ENCODE results near the gene RUSC1.
A peak's percentile ranks its signal among the peaks of the same experiment; 100 is the strongest.
"Not testable (repeated sequence)": the region's sequence is repeated elsewhere in the genome, so short reads cannot be mapped to it uniquely, and the experiment has no call there.

Gene RUSC1

DNA sequence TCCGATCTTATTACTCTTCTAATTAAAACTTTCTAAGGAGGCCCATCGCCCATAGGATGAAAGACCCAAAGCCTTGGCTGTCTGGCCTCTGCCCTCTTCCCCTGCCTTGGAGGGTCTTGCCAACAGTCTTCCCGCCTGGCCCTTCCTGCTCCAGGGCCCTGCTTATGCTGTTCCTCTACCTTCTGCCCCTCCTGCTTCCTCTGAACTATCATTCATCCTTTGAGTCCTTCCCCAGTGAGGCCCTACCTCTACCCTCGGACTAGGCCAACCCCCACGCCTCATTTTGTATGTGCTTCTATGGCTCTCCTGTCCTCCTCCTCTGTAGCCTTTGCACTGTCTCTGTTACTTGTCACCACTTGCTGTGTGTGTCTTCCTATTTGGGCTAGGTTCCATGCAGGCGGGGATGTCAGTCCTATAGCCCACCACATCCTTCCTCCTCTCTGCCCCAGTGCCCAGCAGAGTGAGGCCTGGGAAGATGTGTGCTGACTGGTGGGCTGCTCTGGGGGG is 5.4 kb downstream of the RUSC1 start:
- H3K36me3 ChIP-seq (ENCODE audit: insufficient read depth, low read length) = peaks cover 37% of the 10 kb centered on the region
- peak overlapping the region; percentile 84 for H3K9ac ChIP-seq (ENCODE audit: low read depth, low read length)
- peak overlapping the region; percentile 99 for H3K4me2 ChIP-seq (ENCODE audit: low read length)
- H3K4me1 ChIP-seq (ENCODE audit: control insufficient read depth, insufficient read depth, low read length) = peaks cover 24% of the 10 kb centered on the region
- no peaks in the 10 kb centered on the region for H3K9me3 ChIP-seq (replicated peaks; ENCODE audit: low read length)
- H3K27me3 ChIP-seq (ENCODE audit: control insufficient read depth, insufficient read depth, low read length) = no peaks in the 10 kb centered on the region
- H3K4me3 ChIP-seq (ENCODE audit: low read length) = no peak overlapping the region

DNA sequence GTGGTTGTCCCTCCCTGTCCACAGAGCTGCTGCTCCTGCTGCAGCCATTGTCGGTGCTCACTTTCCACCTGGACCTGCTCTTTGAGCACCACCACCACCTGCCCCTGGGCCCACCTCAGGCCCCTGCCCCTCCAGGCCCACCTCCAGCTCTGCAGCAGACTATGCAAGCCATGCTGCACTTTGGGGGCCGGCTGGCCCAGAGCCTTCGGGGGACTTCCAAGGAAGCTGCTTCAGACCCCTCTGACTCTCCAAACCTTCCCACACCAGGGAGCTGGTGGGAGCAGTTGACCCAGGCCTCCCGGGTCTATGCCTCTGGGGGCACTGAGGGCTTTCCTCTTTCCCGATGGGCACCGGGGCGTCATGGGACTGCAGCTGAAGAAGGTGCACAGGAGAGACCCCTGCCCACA is 5.9 kb downstream of the RUSC1 start:
- Histone ChIP-seq H3K27me3 (ENCODE audit: control insufficient read depth, insufficient read depth, low read length) (no peaks in the 10 kb centered on the region), H3K9ac (ENCODE audit: low read depth, low read length) (no peak overlapping the region), H3K4me3 (ENCODE audit: low read length) (no peak overlapping the region), H3K4me1 (ENCODE audit: control insufficient read depth, insufficient read depth, low read length) (peaks cover 19% of the 10 kb centered on the region), H3K36me3 (ENCODE audit: insufficient read depth, low read length) (peaks cover 42% of the 10 kb centered on the region), H3K9me3 (replicated peaks; ENCODE audit: low read length) (no peaks in the 10 kb centered on the region), H3K4me2 (ENCODE audit: low read length) (no peak overlapping the region)

DNA sequence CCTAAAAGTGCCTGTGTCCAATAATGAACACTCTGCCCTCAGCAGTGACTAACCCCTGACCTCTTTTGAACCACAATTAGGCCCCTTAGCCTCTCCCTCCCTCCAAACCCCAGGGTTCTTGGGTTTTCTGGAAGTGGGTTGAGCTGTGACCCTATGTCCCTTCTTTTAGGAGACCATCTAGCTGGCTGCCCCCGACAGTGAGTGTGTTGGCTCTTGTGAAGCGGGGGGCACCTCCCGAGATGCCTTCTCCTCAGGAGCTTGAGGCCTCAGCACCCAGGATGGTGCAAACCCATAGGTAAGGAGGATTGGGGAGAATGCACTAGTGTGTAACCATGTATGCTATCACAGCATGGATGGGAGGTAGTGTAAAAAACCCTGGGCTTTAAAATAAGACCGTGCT is 7.3 kb downstream of the RUSC1 start:
- Histone ChIP-seq H3K36me3 (ENCODE audit: insufficient read depth, low read length) (peaks cover 42% of the 10 kb centered on the region), H3K4me3 (ENCODE audit: low read length) (no peak overlapping the region), H3K4me1 (ENCODE audit: control insufficient read depth, insufficient read depth, low read length) (peaks cover 9% of the 10 kb centered on the region), H3K4me2 (ENCODE audit: low read length) (no peak overlapping the region), H3K9ac (ENCODE audit: low read depth, low read length) (no peak overlapping the region), H3K27me3 (ENCODE audit: control insufficient read depth, insufficient read depth, low read length) (no peaks in the 10 kb centered on the region), H3K9me3 (replicated peaks; ENCODE audit: low read length) (no peaks in the 10 kb centered on the region)

DNA sequence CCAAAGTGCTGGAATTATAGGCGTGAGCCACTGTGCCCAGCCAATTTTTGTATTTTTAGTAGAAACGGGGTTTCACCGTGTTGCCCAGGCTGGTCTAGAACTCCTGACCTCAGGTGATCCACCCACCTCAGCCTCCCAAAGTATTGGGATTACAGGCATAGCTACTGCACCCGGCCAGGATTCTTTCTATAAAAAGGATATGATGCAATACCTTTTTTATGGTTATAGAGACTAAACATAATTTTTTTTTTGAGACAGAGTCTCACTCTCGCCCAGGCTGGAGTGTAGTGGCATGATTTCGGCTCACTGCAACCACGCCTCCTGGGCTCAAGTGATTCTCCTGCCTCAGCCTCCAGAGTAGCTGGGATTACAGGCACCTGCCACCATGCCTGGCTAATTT is 8.2 kb downstream of the RUSC1 start:
- H3K4me3 ChIP-seq (ENCODE audit: low read length); H3K4me2 ChIP-seq (ENCODE audit: low read length); H3K9ac ChIP-seq (ENCODE audit: low read depth, low read length); H3K27me3 ChIP-seq (ENCODE audit: control insufficient read depth, insufficient read depth, low read length); H3K4me1 ChIP-seq (ENCODE audit: control insufficient read depth, insufficient read depth, low read length); H3K9me3 ChIP-seq (replicated peaks; ENCODE audit: low read length): not testable (repeated sequence)
- peaks cover 46% of the 10 kb centered on the region for H3K36me3 ChIP-seq (ENCODE audit: insufficient read depth, low read length)

DNA sequence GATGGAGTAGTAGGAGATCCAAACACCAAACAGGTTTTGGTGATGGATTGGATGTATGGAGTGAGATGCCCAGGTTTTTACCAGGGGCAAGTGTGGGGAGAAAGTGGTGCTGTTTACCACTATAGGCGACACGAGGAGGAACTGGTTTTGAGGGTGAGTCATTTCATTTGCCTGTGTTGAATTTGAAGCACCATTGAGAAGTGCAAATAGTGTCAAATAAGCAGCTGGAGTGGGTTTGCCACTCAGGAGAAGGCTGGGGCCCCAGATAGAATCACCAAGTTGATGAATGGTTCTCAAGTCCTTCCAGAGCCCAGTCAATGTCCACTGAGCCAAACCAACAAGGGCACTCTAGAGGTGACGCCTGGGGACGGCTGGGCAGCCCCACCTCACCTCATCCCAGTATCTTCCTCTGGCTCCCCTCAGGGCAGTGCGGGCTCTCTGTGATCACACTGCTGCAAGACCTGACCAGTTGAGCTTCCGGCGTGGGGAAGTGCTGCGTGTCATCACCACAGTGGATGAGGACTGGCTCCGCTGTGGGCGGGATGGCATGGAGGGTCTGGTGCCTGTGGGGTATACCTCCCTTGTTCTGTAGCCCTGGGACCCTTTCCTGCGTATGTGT is 9.4 kb downstream of the RUSC1 start:
- Histone ChIP-seq H3K9ac (ENCODE audit: low read depth, low read length) (no peak overlapping the region), H3K36me3 (ENCODE audit: insufficient read depth, low read length) (peaks cover 51% of the 10 kb centered on the region), H3K4me3 (ENCODE audit: low read length) (no peak overlapping the region), H3K27me3 (ENCODE audit: control insufficient read depth, insufficient read depth, low read length) (no peaks in the 10 kb centered on the region), H3K4me1 (ENCODE audit: control insufficient read depth, insufficient read depth, low read length) (peaks cover 8% of the 10 kb centered on the region), H3K4me2 (ENCODE audit: low read length) (no peak overlapping the region), H3K9me3 (replicated peaks; ENCODE audit: low read length) (no peaks in the 10 kb centered on the region)

DNA sequence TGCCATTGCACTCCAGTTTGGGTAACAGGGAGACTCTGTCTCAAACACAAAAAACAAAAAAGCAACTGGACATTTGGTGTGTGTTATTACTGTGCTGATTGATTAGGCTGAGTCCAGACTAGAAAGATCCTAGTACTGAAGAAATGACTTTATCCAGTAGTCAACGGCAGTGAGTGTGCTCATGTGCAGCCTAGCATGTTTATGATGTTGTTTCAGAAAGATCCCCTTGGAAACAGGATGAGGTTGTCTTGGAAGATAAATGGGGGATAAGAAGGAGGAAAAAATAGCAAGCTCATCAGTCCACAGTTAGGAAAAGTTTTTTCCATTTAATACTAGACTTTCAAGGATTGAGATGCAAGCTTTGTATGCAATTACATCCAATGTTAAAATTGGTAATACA is 14.3 kb downstream of the RUSC1 start:
- H3K4me3 ChIP-seq (ENCODE audit: low read length) = no peak overlapping the region
- no peaks in the 10 kb centered on the region for H3K27me3 ChIP-seq (ENCODE audit: control insufficient read depth, insufficient read depth, low read length)
- H3K4me1 ChIP-seq (ENCODE audit: control insufficient read depth, insufficient read depth, low read length) = no peaks in the 10 kb centered on the region
- no peaks in the 10 kb centered on the region for H3K9me3 ChIP-seq (replicated peaks; ENCODE audit: low read length)
- H3K36me3 ChIP-seq (ENCODE audit: insufficient read depth, low read length) = peaks cover 67% of the 10 kb centered on the region
- no peak overlapping the region for H3K9ac ChIP-seq (ENCODE audit: low read depth, low read length)
- no peak overlapping the region for H3K4me2 ChIP-seq (ENCODE audit: low read length)

DNA sequence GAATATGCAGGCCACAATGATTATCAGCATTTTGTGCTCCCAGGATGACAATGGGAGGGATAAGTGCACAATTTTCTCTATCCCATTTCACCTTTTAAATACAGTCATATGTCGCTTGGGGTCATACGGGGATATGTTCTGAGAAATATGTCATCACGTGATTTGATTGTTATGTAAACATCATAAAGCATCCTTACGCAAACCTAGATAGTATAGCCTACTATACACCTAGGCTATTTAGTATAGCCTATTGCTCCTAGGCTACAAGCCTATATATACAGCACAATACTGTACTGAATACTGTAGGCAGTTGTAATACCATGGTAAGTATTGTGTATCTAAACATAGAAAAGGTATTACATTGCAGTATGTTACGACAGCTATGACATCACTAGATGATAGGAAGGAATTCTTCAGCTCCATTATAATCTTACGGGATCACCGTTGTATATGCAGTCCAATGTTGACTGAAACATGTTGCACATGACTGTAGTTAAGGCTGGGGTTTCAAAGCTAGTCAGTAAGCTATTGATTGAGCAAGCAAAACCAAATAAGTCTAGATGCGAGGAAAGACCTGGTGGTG is 18.9 kb downstream of the RUSC1 start:
- H3K4me3 ChIP-seq (ENCODE audit: low read length) = no peak overlapping the region
- H3K4me1 ChIP-seq (ENCODE audit: control insufficient read depth, insufficient read depth, low read length) = no peaks in the 10 kb centered on the region
- H3K36me3 ChIP-seq (ENCODE audit: insufficient read depth, low read length) = peaks cover 79% of the 10 kb centered on the region
- no peak overlapping the region for H3K9ac ChIP-seq (ENCODE audit: low read depth, low read length)
- no peak overlapping the region for H3K4me2 ChIP-seq (ENCODE audit: low read length)
- H3K9me3 ChIP-seq (replicated peaks; ENCODE audit: low read length) = no peaks in the 10 kb centered on the region
- no peaks in the 10 kb centered on the region for H3K27me3 ChIP-seq (ENCODE audit: control insufficient read depth, insufficient read depth, low read length)

DNA sequence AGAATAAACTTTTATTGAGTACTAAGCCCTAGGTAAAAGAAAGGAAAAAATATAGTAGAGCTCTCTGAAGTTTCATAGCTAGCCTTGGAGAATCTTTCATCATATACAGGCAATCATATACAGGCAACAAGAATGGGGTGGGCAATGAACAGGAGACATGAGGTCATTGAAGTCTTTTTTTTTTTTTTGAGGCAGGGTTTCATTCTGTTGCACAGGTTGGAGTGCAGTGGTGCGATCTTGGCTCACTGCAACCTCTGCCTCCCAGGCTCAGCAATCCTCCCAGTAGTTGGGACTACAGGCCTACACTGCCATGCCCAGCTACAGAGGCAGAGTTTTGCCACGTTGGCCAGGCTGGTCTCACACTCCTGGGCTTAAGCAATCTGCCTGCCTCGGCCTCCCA is 22.1 kb downstream of the RUSC1 start:
- Histone ChIP-seq H3K27me3 (ENCODE audit: control insufficient read depth, insufficient read depth, low read length) (no peaks in the 10 kb centered on the region), H3K4me2 (ENCODE audit: low read length) (no peak overlapping the region), H3K9me3 (replicated peaks; ENCODE audit: low read length) (no peaks in the 10 kb centered on the region), H3K4me1 (ENCODE audit: control insufficient read depth, insufficient read depth, low read length) (no peaks in the 10 kb centered on the region), H3K9ac (ENCODE audit: low read depth, low read length) (no peak overlapping the region), H3K36me3 (ENCODE audit: insufficient read depth, low read length) (peaks cover 63% of the 10 kb centered on the region), H3K4me3 (ENCODE audit: low read length) (no peak overlapping the region)

DNA sequence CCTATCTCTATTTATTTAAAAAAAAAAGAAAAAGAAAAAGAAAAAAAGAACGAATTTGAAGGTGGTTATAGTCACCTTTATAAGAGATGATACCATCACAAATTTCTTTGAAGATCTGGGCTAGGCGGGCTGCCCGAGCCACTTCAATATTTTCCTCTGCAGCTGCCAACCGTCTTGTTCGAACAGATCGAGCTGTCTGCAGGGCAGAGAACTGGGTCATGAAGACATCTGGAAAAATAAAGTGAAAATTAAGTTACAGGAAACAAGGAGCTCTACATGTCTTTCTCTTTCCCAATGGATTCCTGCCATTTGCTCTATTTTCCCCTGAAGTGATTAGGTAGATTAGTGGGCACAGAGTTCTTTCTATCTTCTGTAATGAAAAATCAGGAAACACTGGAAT is 31.9 kb downstream of the RUSC1 start:
- Histone ChIP-seq H3K9me3 (replicated peaks; ENCODE audit: low read length) (no peaks in the 10 kb centered on the region), H3K4me1 (ENCODE audit: control insufficient read depth, insufficient read depth, low read length) (no peaks in the 10 kb centered on the region), H3K9ac (ENCODE audit: low read depth, low read length) (no peak overlapping the region), H3K4me3 (ENCODE audit: low read length) (no peak overlapping the region), H3K36me3 (ENCODE audit: insufficient read depth, low read length) (peaks cover 56% of the 10 kb centered on the region), H3K27me3 (ENCODE audit: control insufficient read depth, insufficient read depth, low read length) (no peaks in the 10 kb centered on the region), H3K4me2 (ENCODE audit: low read length) (no peak overlapping the region)

DNA sequence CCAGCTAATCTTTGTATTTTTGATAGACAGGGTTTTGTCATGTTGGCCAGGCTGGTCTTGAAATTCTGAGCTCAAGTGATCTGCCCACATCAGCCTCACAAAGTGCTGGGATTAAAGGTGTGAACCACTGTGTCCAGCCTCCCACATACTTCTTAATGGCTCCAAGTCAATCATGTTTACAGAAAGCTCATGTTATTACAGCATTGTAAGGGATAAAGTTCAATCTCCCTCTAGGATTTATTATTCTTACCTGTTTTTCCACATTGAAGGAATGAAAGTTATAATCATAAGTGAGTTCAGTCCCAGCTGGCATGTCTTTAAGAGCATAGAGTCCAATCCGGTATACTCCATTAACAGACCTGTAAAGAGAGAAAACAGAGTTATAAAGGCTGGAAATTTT is 39.4 kb downstream of the RUSC1 start:
- H3K36me3 ChIP-seq (ENCODE audit: insufficient read depth, low read length) = peaks cover 22% of the 10 kb centered on the region
- H3K4me2 ChIP-seq (ENCODE audit: low read length) = no peak overlapping the region
- H3K27me3 ChIP-seq (ENCODE audit: control insufficient read depth, insufficient read depth, low read length) = no peaks in the 10 kb centered on the region
- no peak overlapping the region for H3K9ac ChIP-seq (ENCODE audit: low read depth, low read length)
- no peak overlapping the region for H3K4me3 ChIP-seq (ENCODE audit: low read length)
- H3K4me1 ChIP-seq (ENCODE audit: control insufficient read depth, insufficient read depth, low read length) = no peaks in the 10 kb centered on the region
- H3K9me3 ChIP-seq (replicated peaks; ENCODE audit: low read length) = no peaks in the 10 kb centered on the region

DNA sequence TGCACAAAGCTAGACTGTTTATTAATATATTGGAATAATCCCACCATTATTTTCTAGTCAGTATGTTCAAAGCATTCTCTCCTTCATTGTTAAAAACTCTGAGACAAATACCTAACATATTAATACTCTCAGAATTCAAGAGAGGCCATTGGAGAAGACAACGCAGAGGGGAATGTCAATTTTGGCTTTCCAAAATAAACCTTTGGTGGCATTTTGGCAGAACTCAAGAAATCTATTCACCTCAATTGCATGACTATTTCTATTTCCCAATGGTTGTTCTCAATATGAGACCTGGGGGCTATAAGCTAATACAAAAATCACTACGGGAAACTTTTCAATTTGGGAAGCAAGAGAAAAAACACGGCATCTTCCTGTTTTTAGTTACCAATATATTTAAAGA is 58.5 kb downstream of the RUSC1 start:
- Histone ChIP-seq H3K27me3 (ENCODE audit: control insufficient read depth, insufficient read depth, low read length) (no peaks in the 10 kb centered on the region), H3K9ac (ENCODE audit: low read depth, low read length) (no peak overlapping the region), H3K4me3 (ENCODE audit: low read length) (no peak overlapping the region), H3K4me2 (ENCODE audit: low read length) (peak overlapping the region; percentile 34), H3K9me3 (replicated peaks; ENCODE audit: low read length) (no peaks in the 10 kb centered on the region), H3K4me1 (ENCODE audit: control insufficient read depth, insufficient read depth, low read length) (peaks cover 5% of the 10 kb centered on the region), H3K36me3 (ENCODE audit: insufficient read depth, low read length) (peaks cover 32% of the 10 kb centered on the region)

DNA sequence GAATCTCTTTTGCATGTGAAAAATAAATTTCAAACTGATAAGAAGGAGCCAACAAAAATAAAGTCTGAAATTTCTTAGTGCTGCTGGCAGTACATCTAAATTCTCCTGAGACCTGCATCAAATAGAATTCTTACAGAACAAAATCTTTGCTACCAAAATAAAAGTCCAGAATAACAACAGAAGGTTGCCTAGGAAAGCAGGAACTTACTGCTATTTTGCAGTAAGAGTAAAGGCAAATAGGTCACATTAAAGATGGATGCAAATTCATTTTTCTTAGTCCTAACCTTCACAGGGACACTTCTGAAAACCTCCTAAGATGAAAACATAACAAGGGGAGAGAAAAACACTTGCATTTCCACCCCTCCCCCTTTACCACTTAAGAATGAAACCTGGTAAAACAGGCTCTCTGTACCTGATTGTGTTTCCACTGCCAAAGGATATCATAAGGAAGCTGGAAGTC is 59.0 kb downstream of the RUSC1 start:
- Histone ChIP-seq H3K9me3 (replicated peaks; ENCODE audit: low read length) (no peaks in the 10 kb centered on the region), H3K4me2 (ENCODE audit: low read length) (peak overlapping the region; percentile 34), H3K9ac (ENCODE audit: low read depth, low read length) (no peak overlapping the region), H3K36me3 (ENCODE audit: insufficient read depth, low read length) (peaks cover 32% of the 10 kb centered on the region), H3K4me1 (ENCODE audit: control insufficient read depth, insufficient read depth, low read length) (peaks cover 5% of the 10 kb centered on the region), H3K4me3 (ENCODE audit: low read length) (no peak overlapping the region), H3K27me3 (ENCODE audit: control insufficient read depth, insufficient read depth, low read length) (no peaks in the 10 kb centered on the region)
